B cell (primary cell): Measurements from ENCODE around the gene GLOD5. TPM values are rescaled to one million over a fixed set of nuclear protein-coding genes. Genes with fewer than 3 reads are reported as not detected.

Experiments
- ATAC-seq: fragments of 200-7000 bp; cut with Tn5 transposase; one replicate; pipeline ENCODE4 v1.10.0; 2021; ENCODE audit warnings: low read depth, mild to moderate bottlenecking, moderate number of reproducible peaks, moderate library complexity
- CTCF ChIA-PET: fragments of 350-600 bp; sonication (Branson Sonifier 250); formaldehyde crosslinking; loops from one replicate; lab custom pipeline; 2021; ENCODE audit warnings: antibody characterized with exemption, inconsistent platforms; lab: Charles Lee
- POLR2A ChIA-PET: fragments of 350-600 bp; sonication (Branson Sonifier 250); formaldehyde crosslinking; loops from one replicate; lab custom pipeline; 2021; ENCODE audit warnings: antibody characterized with exemption; lab: Charles Lee
- DNase-seq: peaks from one replicate; pipeline ENCODE4 v3.0.0; 2013
- H2AFZ ChIP-seq: 2 replicates; pipeline ENCODE4 v1.6.1; 2012; ENCODE audit warnings: mild to moderate bottlenecking, low read depth, low read length; ENCODE audit not compliant: insufficient read depth, poor library complexity, severe bottlenecking
- H3K27ac ChIP-seq, 2 donors: 1 replicate in 1 of 2; 2 replicates in 1 of 2; pipeline ENCODE4 v1.5.1; 2012 to 2013; ENCODE audit warnings: low read length in 2 of 2, mild to moderate bottlenecking in 2 of 2, moderate library complexity in 1 of 2
- H3K27me3 ChIP-seq, 4 experiments: fragments of 200-600 bp in 1 of 4; sonication (generic) in 1 of 4; replicated peaks in 1 of 4; 1 replicate in 2 of 4; 2 replicates in 2 of 4; pipeline versions ENCODE4 v1.6.1 to v1.7.0; 2013 to 2016; ENCODE audit warnings: low read length in 3 of 4, mild to moderate bottlenecking in 2 of 4, mixed read lengths in 1 of 4, moderate library complexity in 1 of 4; ENCODE audit not compliant: insufficient read depth in 4 of 4, control insufficient read depth in 3 of 4; ENCODE audit errors: control extremely low read depth in 1 of 4
- H3K36me3 ChIP-seq, 2 experiments: replicated peaks in 1 of 2; 1 replicate in 1 of 2; 2 replicates in 1 of 2; pipeline versions ENCODE4 v1.6.1 to v1.7.1; 2013; ENCODE audit warnings: low read length in 1 of 2; ENCODE audit not compliant: insufficient read depth in 2 of 2, control insufficient read depth in 1 of 2; ENCODE audit errors: control extremely low read depth in 1 of 2, extremely low read depth in 1 of 2
- H3K4me1 ChIP-seq, 2 donors: fragments of 200-600 bp in 1 of 2; sonication (generic) in 1 of 2; 1 replicate in 1 of 2; 2 replicates in 1 of 2; pipeline versions ENCODE4 v1.5.1 to v1.6.1; 2013 to 2017; ENCODE audit warnings: low read length in 2 of 2; ENCODE audit not compliant: control insufficient read depth in 2 of 2, insufficient read depth in 2 of 2
- H3K4me2 ChIP-seq: replicated peaks from 2 replicates; pipeline ENCODE3; 2012; ENCODE audit warnings: mild to moderate bottlenecking, low read depth, low read length; ENCODE audit not compliant: poor library complexity, severe bottlenecking
- H3K4me3 ChIP-seq, 5 experiments: fragments of 200-600 bp in 1 of 5; sonication (generic) in 1 of 5; 1 replicate in 3 of 5; 2 replicates in 2 of 5; pipeline versions ENCODE4 v1.5.1 to v1.7.0; 2011 to 2016; ENCODE audit warnings: low read length in 4 of 5, mild to moderate bottlenecking in 4 of 5, low read depth in 2 of 5, control low read depth in 1 of 5, moderate library complexity in 1 of 5; ENCODE audit not compliant: insufficient read depth in 1 of 5; ENCODE audit errors: control extremely low read depth in 1 of 5, extremely low read depth in 1 of 5
- H3K79me2 ChIP-seq: fragments of 200-600 bp; sonication (generic); one replicate; pipeline ENCODE4 v1.6.0; 2016; ENCODE audit warnings: low read length; ENCODE audit not compliant: control insufficient read depth, insufficient read depth
- H3K9ac ChIP-seq: fragments of 200-600 bp; sonication (generic); 2 replicates; pipeline ENCODE4 v1.6.1; 2017; ENCODE audit warnings: mild to moderate bottlenecking, low read length, moderate library complexity
- H3K9me3 ChIP-seq, 3 donors: one replicate each; pipeline versions ENCODE4 v1.6.1 to v1.7.1; 2013; ENCODE audit warnings: low read length in 2 of 3; ENCODE audit not compliant: control insufficient read depth in 2 of 3, insufficient read depth in 1 of 3; ENCODE audit errors: control extremely low read depth in 1 of 3
- H4K20me1 ChIP-seq: 2 replicates; pipeline ENCODE4 v1.6.0; 2012; ENCODE audit warnings: mild to moderate bottlenecking, low read length; ENCODE audit not compliant: insufficient read depth, control insufficient read depth, poor library complexity, severe bottlenecking
- H3K27ac Mint-ChIP-seq: one replicate; pipeline ENCODE4 v1.8.0; 2021; ENCODE audit warnings: mixed read lengths
- H3K27me3 Mint-ChIP-seq: one replicate; pipeline ENCODE4 v1.8.0; 2021; ENCODE audit warnings: mixed read lengths
- H3K4me1 Mint-ChIP-seq: one replicate; pipeline ENCODE4 v1.8.0; 2021; ENCODE audit warnings: mixed read lengths
- H3K4me3 Mint-ChIP-seq: one replicate; pipeline ENCODE4 v1.8.0; 2021; ENCODE audit warnings: mixed read lengths
- H3K9me3 Mint-ChIP-seq: one replicate; pipeline ENCODE4 v1.8.0; 2022; ENCODE audit warnings: mixed read lengths; ENCODE audit not compliant: insufficient read depth
- CTCF ChIP-seq: fragments of 200-600 bp; IDR thresholded peaks from one replicate; pipeline ENCODE4 v1.8.0; 2022; ENCODE audit warnings: antibody characterized with exemption, mild to moderate bottlenecking
- EZH2 ChIP-seq: IDR thresholded peaks from 2 replicates; pipeline ENCODE4 v1.6.1; 2012; ENCODE audit warnings: borderline replicate concordance, low read depth, mild to moderate bottlenecking, moderate library complexity, low read length; ENCODE audit not compliant: insufficient read depth, poor library complexity, severe bottlenecking
- WGBS: methylation state at CpG from one replicate; pipeline ENCODE4 v1.1.5; 2013; ENCODE audit warnings: missing lambda C conversion rate; ENCODE audit not compliant: insufficient coverage; 5-methylcytosine and 5-hydroxymethylcytosine counted together
- intact Hi-C: fragments of 100-400 bp; cut with micrococcal nuclease; formaldehyde crosslinking; loops from one replicate; pipeline ENCODE4 v1.10.0; 2022
- polyA plus RNA-seq: library from polyadenylated mRNA; depleted of rRNA; stranded (reverse); fragments of >200 nt; gene quantifications from 2 replicates; pipeline ENCODE4 v1.2.3, GENCODE V29; 2012
- total RNA-seq, 2 donors: library from RNA; stranded (reverse); fragments of 120-200 nt in 1 of 2; gene quantifications; 1 replicate in 1 of 2; 2 replicates in 1 of 2; pipeline versions ENCODE4 v1.2.3 to v1.2.4, GENCODE V29; 2013 to 2022

Gene GLOD5
- total and polyA plus RNA-seq, 2 donors (not counting 1 experiment from before 2014, with no cell fraction given): not detected

- POLR2A ChIA-PET: no interaction called here
- no peak for TF ChIP-seq CTCF
- TF ChIP-seq EZH2: no peak
- intact Hi-C loops: no loop called here
- H3K4me3 Mint-ChIP-seq: no peak overlapping the region
- H3K4me2 ChIP-seq: no peak overlapping the region
- no peak overlapping the region for H2AFZ ChIP-seq
- H3K27me3 Mint-ChIP-seq: peaks cover 12% of the 10 kb centered on the region
- no peak overlapping the region for H3K27ac ChIP-seq
- no peaks in the 10 kb centered on the region for H3K79me2 ChIP-seq
- no peaks in the 10 kb centered on the region for H3K9me3 Mint-ChIP-seq
- no peaks in the 10 kb centered on the region for H4K20me1 ChIP-seq
- H3K4me1 ChIP-seq: no peaks in the 10 kb centered on the region
- no peak overlapping the region for H3K9ac ChIP-seq
- no peak overlapping the region for H3K4me3 ChIP-seq
- ATAC-seq (no peak), DNase-seq (no peak)
- no peaks in the 10 kb centered on the region for H3K4me1 Mint-ChIP-seq
- no peaks in the 10 kb centered on the region for H3K36me3 ChIP-seq
- no peaks in the 10 kb centered on the region for H3K9me3 ChIP-seq
- CTCF ChIA-PET: no interaction called here
- no peaks in the 10 kb centered on the region for H3K27me3 ChIP-seq
- WGBS: 87% methylated on average over 1 of the region's 5 CpGs
- no peak overlapping the region for H3K27ac Mint-ChIP-seq
Observed at GRCh38 chrX:48790477-48790876, 28.9 kb downstream of the GLOD5 start.

GRCh38 chrX:48791063-48791820, 29.7 kb downstream of the GLOD5 start:
- Histone ChIP-seq H2AFZ (no peak overlapping the region), H3K27ac (no peak overlapping the region), H3K9ac (no peak overlapping the region), H3K27me3 (no peaks in the 10 kb centered on the region), H3K79me2 (no peaks in the 10 kb centered on the region), H3K4me1 (no peaks in the 10 kb centered on the region), H3K36me3 (no peaks in the 10 kb centered on the region), H4K20me1 (no peaks in the 10 kb centered on the region), H3K4me2 (no peak overlapping the region), H3K9me3 (no peaks in the 10 kb centered on the region), H3K4me3 (no peak overlapping the region)
- H3K27me3 Mint-ChIP-seq: peaks cover 12% of the 10 kb centered on the region
- DNase-seq (no peak), ATAC-seq (no peak)
- TF ChIP-seq EZH2 (no peak), CTCF (no peak)
- H3K27ac Mint-ChIP-seq: no peak overlapping the region
- H3K4me3 Mint-ChIP-seq: no peak overlapping the region
- POLR2A ChIA-PET: no interaction called here
- H3K4me1 Mint-ChIP-seq: no peaks in the 10 kb centered on the region
- no peaks in the 10 kb centered on the region for H3K9me3 Mint-ChIP-seq
- WGBS: 94% methylated on average over 6 of the region's 11 CpGs
- intact Hi-C loops: no loop called here
- CTCF ChIA-PET: no interaction called here
